ENCODE measurements around the gene KLHL18. TPM values are rescaled to one million over a fixed set of nuclear protein-coding genes. Genes with fewer than 3 reads are reported as not detected.

KLHL18 gene
- total RNA-seq, 1 experiment from 2014 or later, result 11.8 TPM

DNA sequence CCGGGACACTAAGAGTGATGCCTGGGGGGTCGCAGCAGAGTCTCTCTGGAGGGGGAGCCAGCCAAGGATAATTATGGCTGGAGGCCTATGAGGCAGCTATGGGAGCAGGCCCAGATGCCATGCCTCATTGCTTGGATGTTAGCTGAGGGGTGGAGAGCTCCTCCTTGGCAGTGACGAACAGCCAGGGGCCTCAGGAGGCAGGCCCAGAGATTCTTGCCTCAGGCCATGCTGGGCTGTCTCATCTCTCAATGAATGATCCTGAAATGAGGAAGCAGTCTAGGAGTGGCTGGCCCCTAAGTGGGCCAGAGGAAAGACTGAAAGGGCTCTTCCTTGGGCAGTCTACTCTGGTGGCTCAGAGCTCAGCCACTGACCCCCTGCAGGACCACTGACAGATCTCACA, 21.4 kb upstream of the KLHL18 start:
- no peaks in the 10 kb centered on the region for H3K27me3 ChIP-seq
- H3K4me3 ChIP-seq, result no peak overlapping the region
- peaks cover 13% of the 10 kb centered on the region for H3K4me1 ChIP-seq
- H3K27ac ChIP-seq, result no peak overlapping the region
- H3K36me3 ChIP-seq, result no peaks in the 10 kb centered on the region
- H3K9me3 ChIP-seq (replicated peaks), result no peaks in the 10 kb centered on the region
- no peak for DNase-seq

DNA sequence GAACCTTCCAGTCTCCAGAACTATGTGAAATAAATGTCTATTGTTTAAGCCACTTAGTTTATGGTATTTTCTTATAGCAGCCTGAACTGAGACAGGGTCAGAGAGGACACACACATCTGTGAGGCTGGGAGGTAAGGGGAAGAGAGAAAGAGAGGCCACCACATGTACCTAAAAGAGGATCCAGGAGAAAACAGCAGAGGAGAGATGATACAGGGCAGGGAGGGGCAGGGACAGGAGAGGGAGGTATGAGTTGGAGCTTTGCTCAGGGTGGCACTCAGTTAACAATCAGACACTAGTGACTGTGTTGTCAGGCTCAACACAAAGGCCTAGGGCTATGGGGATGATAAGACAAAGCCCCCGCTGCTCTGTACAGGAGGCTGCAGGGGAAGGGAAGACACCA, 17.7 kb upstream of the KLHL18 start:
- Histone ChIP-seq H3K36me3 (no peaks in the 10 kb centered on the region), H3K4me1 (peaks cover 24% of the 10 kb centered on the region), H3K9me3 (replicated peaks) (no peaks in the 10 kb centered on the region), H3K27ac (no peak overlapping the region), H3K27me3 (no peaks in the 10 kb centered on the region), H3K4me3 (no peak overlapping the region)
- DNase-seq, result no peak

DNA sequence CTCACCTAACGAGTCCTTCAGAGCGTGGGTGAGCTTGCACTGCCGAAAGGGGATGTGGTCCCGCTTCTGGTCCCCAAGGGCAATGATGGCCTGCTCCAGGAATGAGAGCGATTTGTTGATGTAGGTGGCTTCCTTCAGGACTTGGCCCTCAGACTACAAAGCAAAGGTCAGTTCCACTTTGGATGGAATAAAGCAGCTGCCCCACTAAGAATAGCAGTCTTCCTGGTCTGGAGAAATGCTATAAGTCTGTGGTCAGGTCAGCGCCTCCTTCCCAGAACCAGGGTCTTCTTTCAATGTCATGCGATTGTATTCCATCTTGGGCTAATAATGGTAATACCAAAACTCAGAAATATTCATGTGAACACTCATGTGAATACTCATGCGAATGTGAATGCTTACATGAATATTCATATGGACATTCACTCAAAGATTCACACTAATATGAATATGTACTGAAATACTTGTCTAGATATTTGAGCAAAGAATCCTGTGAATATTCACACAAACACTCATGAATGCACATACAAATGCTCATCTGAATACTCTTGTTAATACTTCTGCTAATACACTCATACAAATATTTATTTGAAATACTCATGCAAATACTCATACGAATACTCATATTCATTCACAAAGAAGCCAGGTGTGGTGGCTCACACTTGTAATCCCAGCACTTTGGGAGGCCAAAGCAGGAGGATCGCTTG, 16.9 kb upstream of the KLHL18 start:
- Histone ChIP-seq H3K4me3 (no peak overlapping the region), H3K4me1 (peaks cover 24% of the 10 kb centered on the region), H3K27ac (peak overlapping the region; percentile 44), H3K27me3 (no peaks in the 10 kb centered on the region), H3K36me3 (no peaks in the 10 kb centered on the region), H3K9me3 (replicated peaks) (no peaks in the 10 kb centered on the region)
- peak; percentile 28 to 49 for DNase-seq

DNA sequence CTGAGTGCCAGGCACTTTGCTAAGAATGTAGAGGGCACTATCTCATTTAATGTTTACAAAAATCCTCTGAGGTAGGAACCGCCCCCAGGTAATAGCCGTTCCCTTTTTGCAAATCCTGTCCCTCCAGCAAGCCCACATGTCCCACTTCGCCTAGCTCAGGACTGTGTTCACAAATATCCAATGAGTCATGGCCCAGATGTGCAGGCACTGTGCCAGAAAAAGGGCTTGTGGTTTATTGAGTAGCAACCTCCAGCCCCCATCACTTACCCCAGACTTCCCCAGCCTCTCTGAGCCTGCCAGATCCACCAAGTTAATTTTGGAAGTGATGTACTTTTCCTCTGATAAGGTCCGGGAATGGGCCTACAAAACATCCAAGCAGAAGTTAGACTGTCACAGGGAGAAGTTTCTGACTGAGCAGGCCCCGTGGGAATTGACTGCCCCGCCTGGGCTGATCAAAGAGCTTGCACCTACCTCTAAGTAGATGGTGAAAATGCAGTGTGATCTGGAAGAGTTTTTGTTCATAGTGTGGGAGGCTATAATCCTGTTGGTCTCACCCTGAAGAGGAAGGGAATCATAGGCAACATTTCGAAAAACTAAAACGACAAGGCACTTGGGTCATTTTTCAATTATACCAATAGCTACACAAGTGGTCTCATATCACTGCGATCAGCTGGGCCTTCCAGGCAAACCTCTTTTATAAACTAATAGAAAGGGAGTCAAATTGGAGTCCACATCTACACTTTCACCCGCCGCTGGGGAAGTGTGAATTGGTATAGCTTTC, 15.8 kb upstream of the KLHL18 start:
- peak overlapping the region; percentile 44 for H3K27ac ChIP-seq
- H3K4me1 ChIP-seq, result peaks cover 24% of the 10 kb centered on the region
- no peak overlapping the region for H3K4me3 ChIP-seq
- H3K27me3 ChIP-seq, result no peaks in the 10 kb centered on the region
- no peaks in the 10 kb centered on the region for H3K9me3 ChIP-seq (replicated peaks)
- peak; percentile 92 to 96 for DNase-seq
- no peaks in the 10 kb centered on the region for H3K36me3 ChIP-seq

DNA sequence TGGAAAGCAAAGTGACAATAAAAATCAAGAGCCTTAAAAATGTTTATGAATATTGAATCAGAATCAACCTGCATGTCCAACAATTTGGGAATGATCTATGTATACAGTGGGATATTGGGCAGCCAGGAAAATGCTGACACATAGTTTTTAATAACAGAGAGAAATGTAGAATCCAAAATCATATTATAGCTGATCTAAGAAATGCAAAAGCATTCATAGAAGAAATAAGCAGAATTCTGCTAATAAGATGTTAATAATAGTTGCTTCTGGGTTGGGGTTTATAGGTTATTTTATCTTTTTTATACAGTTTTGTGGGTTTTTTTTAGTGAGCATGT, 15.3 kb upstream of the KLHL18 start:
- Histone ChIP-seq H3K27me3 (no peaks in the 10 kb centered on the region), H3K4me1 (peaks cover 24% of the 10 kb centered on the region), H3K27ac (no peak overlapping the region), H3K4me3 (no peak overlapping the region), H3K36me3 (no peaks in the 10 kb centered on the region), H3K9me3 (replicated peaks) (no peaks in the 10 kb centered on the region)
- DNase-seq, result no peak

DNA sequence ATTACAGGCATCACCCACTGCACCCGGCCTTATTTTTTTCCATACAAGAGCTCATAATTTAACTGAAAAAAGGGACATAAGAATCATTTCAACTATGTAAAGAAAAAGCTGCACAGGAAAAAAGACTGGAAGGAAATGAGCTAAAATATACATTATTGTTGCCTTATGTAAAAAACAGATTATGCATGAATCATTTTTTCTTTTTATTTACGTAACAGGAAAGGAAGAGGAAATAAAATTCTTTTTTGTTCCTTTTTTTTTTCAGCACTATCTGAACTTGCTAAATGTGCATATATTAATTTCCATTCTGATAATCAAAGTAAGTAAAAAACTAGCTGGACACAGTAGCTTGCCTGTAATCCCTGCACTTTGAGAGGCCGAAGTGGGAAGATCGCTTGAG, 12.2 kb upstream of the KLHL18 start:
- no peak overlapping the region for H3K4me3 ChIP-seq
- H3K27ac ChIP-seq, result no peak overlapping the region
- H3K4me1 ChIP-seq, result peaks cover 20% of the 10 kb centered on the region
- no peaks in the 10 kb centered on the region for H3K9me3 ChIP-seq (replicated peaks)
- no peak for DNase-seq
- no peaks in the 10 kb centered on the region for H3K36me3 ChIP-seq
- H3K27me3 ChIP-seq, result no peaks in the 10 kb centered on the region

DNA sequence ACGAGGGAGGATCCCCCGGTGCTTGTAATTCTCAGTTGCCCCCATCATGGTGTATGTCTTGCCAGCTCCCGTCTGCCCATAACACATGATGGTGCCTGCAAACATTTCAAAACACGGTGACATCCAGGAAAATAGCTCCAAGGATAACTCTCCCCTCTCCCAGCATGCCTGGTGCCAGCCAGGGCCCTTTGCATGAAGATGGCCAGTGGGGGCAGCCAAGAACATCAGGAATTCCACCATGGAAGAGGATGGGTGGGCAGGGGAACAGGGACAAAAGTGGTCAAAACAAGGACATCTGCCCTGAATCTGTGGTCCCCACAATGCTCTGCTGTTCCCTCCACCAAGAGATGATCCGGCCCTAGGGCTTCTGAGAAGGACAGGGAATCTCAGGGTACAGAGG, 9.2 kb upstream of the KLHL18 start:
- Histone ChIP-seq H3K36me3 (no peaks in the 10 kb centered on the region), H3K27ac (no peak overlapping the region), H3K4me3 (no peak overlapping the region), H3K4me1 (no peaks in the 10 kb centered on the region), H3K27me3 (no peaks in the 10 kb centered on the region), H3K9me3 (replicated peaks) (no peaks in the 10 kb centered on the region)
- DNase-seq, result no peak

DNA sequence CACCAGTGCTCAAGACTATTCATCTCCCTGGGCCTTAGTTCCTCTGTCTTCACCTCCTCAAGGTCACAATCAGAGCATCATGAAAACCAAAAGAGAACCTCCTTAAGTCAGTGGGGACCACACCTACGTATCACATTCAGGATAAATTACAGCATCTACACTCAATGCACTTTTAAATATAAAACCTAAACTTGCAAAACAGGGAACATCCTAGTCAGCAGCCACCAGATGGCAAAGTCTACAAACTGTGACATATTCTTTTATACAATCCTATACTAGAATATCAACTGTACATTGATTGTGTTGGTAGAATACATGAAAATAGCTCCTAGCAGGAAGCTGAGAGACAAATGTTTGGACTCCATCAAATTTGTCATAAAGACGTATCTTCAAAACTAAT, 8.1 kb upstream of the KLHL18 start:
- Histone ChIP-seq H3K4me1 (no peaks in the 10 kb centered on the region), H3K27ac (no peak overlapping the region), H3K9me3 (replicated peaks) (no peaks in the 10 kb centered on the region), H3K27me3 (no peaks in the 10 kb centered on the region), H3K36me3 (no peaks in the 10 kb centered on the region), H3K4me3 (no peak overlapping the region)
- DNase-seq, result no peak

DNA sequence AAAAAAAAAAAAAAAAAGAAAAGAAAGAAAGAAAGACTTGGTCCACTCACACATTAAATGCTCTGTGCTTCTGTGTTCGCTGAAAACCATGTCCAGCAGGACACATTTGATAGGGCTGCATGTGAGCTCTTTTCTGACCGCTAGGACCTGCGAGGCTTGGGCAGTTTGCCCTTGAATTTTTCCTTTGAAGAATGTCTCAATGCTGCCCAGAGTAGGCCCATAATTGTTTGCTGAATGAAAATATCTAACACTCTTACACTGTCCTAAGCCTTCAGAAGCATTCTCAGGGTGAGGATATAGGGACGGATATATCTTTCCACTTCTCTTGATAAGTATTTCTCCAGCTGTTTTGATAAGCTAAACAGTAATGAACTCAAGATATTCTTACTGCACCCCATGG, 6.2 kb upstream of the KLHL18 start:
- Histone ChIP-seq H3K36me3 (no peaks in the 10 kb centered on the region), H3K4me3 (no peak overlapping the region), H3K4me1 (no peaks in the 10 kb centered on the region; the same call in 1 of the 2 replicates), H3K27ac (no peak overlapping the region), H3K27me3 (no peaks in the 10 kb centered on the region), H3K9me3 (replicated peaks) (no peaks in the 10 kb centered on the region)
- no peak for DNase-seq

DNA sequence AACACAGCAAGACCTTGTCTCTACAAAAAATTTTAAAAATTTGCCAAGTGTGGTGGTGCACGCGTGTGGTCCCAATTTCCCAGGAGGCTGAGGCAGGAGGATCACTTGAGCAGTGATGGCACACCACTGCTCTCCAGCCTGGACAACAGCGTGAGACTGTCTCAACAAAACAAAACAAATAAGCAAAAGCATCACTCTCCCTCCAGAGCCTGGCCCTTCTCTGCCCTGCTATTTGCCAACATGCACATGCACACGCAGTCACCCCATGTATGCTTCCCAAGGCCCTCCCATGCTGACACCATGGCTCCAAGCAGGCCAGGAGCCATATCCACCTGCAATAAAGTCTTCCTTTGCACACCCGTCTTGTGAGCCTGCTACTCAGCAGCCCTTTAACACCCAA, 2.2 kb upstream of the KLHL18 start:
- Histone ChIP-seq H3K27me3 (no peaks in the 10 kb centered on the region), H3K36me3 (no peaks in the 10 kb centered on the region), H3K4me3 (no peak overlapping the region), H3K9me3 (replicated peaks) (no peaks in the 10 kb centered on the region), H3K27ac (no peak overlapping the region), H3K4me1 (no peaks in the 10 kb centered on the region; the same call in 1 of the 2 replicates)
- DNase-seq, result no peak

DNA sequence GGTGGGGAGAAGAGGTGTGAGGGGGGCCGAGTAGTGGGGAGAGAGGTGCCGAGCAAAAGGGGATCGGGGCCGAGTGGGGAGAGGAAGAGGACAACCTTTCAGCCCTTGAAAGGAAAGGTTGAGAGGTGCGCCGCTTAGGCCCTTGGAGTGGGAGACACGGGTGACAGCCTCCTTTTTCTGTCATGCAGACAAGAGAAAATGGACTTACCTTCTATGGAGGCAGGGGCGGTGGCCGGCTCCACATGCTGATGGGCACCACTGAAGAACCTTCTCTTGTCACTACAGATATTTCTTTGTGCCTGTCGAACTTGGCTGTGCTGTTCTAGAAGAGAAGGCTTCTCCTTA, 421 bp downstream of the KLHL18 start:
- no peaks in the 10 kb centered on the region; the same call in 1 of the 2 replicates for H3K4me1 ChIP-seq
- H3K9me3 ChIP-seq (replicated peaks), result no peaks in the 10 kb centered on the region
- H3K27me3 ChIP-seq, result no peaks in the 10 kb centered on the region
- peak overlapping the region; percentile 88; the same call in 1 of the 2 replicates for H3K27ac ChIP-seq
- no peak for DNase-seq
- H3K4me3 ChIP-seq, result peak overlapping the region; percentile 81
- H3K36me3 ChIP-seq, result no peaks in the 10 kb centered on the region

DNA sequence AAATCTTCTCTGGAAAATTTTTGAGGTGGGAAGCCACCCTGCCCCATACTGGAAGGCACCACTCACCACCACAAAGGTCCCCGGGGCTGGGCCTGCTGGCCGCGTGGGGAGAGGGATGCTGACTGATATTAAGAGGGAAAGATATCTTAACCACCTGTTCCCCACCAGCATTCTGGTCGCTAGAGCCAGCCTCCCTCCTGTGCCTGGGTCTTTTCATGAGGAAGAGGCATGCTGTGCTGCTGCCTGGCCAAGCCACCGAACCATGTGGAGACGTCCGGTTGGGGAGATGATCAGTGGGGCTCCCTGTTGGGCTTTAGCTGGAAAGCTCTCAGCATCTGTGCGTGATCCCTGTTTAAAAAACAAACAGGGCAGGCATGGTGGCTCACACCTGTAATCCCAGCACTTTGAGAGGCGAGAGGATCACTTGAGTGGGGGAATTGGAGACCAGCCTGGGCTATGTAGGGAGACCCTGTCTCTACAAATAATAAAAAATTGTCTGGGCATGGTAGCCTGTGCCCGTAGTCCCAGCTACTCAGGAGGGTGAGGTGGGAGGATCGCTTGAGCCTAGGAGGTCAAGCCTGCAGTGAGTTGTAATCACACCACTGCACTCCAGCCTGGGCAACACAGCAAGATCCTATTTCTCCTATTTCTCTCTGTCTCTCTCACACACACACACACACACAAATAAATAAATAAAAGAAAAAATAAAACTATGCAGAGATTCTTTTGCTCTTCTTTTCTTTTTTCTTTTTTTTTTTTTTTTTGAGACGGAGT, 1.0 kb downstream of the KLHL18 start:
- Histone ChIP-seq H3K9me3 (replicated peaks) (no peaks in the 10 kb centered on the region), H3K4me3 (peak overlapping the region; percentile 81), H3K27me3 (no peaks in the 10 kb centered on the region), H3K27ac (peak overlapping the region; percentile 88; the same call in 1 of the 2 replicates), H3K4me1 (no peaks in the 10 kb centered on the region; the same call in 1 of the 2 replicates), H3K36me3 (peaks cover 1% of the 10 kb centered on the region; the same call in 1 of the 2 replicates)
- peak; percentile 57 to 67 for DNase-seq

DNA sequence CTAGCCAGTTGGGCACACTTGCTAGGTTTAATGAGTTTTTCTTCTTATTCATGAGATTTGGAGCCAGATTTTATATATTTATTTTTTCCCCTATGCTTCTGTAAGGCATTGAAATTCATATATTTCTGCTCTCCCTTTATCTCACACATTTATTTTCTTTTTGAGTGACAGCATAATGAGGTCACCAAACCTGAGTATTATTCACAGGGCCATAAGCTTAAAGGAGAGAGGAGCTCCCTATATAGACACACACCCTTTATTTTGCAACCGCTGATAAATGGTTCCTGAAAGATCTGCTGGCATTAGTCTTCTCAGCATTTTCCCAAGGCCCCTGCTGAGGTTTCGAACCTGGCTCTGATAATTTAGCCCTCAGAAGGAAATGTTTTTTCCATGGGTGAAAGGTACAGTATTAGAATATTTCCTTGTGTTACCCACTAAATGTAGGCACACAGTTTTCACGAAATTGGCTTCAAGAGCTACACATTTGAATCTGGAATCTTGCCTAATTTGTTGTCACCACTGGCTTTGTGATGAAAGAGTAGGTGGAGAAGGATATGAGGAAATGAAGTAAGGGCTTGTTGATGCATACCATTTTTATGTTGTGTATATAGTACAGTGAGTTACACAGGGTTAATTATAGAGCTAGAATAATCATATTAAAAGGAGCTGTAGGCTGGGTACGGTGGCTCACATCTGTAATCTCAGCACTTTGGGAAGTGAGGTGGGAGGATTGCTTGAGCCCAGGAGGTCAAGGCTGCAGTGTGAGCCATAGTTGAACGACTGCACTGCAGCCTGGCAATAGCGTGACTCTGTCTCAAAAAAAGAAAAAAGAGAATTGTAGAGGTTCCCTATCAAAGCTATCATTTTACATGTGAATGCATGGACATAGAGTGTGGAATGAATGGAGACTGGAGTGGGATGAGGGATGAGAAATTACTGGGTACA, 6.5 kb downstream of the KLHL18 start:
- Histone ChIP-seq H3K4me3 (no peak overlapping the region), H3K27me3 (no peaks in the 10 kb centered on the region), H3K9me3 (replicated peaks) (no peaks in the 10 kb centered on the region), H3K36me3 (peaks cover 4% of the 10 kb centered on the region; the same call in 1 of the 2 replicates), H3K27ac (no peak overlapping the region), H3K4me1 (peaks cover 4% of the 10 kb centered on the region; the same call in 1 of the 2 replicates)
- DNase-seq, result no peak

DNA sequence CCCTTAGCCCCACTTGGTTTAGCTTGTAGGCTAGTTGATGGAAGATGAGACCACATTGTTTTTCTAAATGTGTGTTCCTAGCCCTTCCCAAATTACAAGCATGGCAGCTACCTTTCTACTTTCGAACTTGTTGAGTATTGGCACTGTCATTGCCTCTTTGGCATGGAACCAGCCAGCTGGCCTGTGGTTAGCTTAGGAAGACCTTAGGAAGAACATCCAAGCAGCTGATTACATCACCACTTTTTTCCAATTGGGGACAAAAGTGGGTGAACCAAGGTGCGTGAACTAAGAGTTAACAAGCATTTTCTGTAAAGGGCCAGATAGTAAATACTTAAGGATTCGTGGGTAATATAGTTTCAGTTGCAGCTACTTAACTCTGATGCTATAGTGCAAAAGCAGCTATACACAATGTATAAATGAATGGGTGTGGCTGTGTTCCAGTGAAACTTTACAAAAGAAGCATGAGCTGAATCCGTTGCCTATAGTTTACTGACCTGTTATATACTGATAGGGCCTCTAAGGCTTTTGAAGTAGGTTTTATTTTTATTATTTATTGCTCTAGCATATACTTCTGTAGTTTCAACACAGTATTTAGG, 8.5 kb downstream of the KLHL18 start:
- Histone ChIP-seq H3K27ac (no peak overlapping the region), H3K27me3 (no peaks in the 10 kb centered on the region), H3K4me1 (peaks cover 4% of the 10 kb centered on the region; the same call in 1 of the 2 replicates), H3K4me3 (no peak overlapping the region), H3K9me3 (replicated peaks) (no peaks in the 10 kb centered on the region), H3K36me3 (peaks cover 4% of the 10 kb centered on the region; the same call in 1 of the 2 replicates)
- DNase-seq, result peak in 1 of 2 experiments; percentile 15

Measured in SJCRH30 (cell line).